HG02763 (cell line): Measurements from ENCODE around the gene LASP1.
"Not testable (repeated sequence)": the region's sequence is repeated elsewhere in the genome, so short reads cannot be mapped to it uniquely, and the experiment has no call there.

Experiments used
- ATAC-seq: cut with Tn5 transposase; IDR thresholded peaks from one replicate; pipeline ENCODE4 v1.9.1; 2021; ENCODE audit warnings: mild to moderate bottlenecking, moderate library complexity; ENCODE audit not compliant: unreplicated experiment

Gene LASP1

DNA sequence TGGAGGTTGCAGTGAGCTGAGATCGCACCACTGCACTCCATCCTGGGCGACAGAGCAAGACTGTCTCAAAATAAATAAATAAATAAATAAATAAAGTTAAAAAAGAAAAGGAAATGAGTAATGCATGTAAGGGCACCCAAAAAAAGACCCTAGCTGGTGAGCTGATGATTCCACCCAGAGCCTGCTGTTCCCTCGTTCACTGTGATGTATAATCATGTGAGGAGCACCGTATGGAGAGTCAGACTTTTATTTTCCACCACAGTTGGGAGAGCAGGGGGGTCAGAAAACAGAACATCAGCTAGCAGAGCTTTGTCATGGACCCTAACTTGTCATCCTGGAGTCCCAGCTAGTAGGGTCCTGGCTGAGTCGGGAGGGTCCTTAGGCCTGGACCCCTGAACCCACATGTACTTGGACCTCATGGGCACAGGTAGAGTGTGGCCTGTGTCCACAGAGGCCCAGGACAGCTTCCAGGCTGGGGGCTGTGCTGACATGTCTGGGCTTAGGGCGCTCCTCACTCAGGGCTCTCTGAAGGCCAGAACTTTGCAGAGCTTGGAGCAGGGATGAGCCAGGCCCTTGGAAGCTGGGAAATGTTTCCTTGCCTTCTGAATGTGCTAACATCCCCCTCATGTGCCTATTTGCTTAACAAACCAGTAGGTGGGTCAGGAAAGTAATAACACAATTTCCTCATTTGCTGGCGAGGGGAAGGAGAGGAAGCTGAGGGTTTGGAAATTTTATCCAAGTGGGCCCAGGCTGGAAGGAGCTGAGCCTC is 36.8 kb downstream of the LASP1 start:
- ATAC-seq = no peak

DNA sequence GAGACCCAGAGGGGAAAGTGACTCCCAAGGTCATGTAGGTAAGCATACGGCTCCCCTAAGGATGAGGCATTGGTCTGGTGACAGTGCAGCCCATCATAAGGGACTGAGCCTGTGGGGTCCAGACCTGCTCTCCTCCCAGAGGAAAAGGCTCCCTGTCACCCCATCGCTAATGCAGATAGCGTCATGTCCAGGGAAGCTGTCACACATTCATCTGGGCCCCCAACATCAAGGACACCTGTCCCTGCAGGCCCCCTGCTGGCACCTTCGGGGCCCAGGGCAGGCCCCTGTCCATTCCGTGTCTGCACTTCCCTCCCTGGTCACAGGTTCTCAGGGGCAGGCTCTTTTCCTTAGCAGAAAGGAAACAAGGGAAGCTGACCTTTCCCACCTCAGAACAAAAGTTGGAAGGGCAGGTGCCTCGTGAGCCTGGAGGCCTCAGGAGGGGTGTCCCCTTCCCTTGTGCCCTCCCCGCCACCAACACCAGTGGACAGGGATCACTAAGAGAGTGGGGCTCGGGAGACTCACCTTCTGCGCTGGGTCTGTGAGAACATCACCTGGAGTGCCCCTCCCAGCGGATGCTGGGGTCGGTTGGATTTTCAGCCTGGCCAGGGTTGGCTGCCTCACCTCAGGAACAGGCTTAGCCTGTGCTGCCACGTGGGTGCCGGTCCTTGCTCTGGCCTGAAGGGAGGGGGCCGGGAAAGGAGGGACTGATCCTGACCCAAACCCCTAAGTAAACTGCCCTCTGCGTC is 38.2 kb downstream of the LASP1 start:
- no peak for ATAC-seq

GRCh38 chr17:38908676-38909181 is 38.9 kb downstream of the LASP1 start:
- ATAC-seq = no peak

DNA sequence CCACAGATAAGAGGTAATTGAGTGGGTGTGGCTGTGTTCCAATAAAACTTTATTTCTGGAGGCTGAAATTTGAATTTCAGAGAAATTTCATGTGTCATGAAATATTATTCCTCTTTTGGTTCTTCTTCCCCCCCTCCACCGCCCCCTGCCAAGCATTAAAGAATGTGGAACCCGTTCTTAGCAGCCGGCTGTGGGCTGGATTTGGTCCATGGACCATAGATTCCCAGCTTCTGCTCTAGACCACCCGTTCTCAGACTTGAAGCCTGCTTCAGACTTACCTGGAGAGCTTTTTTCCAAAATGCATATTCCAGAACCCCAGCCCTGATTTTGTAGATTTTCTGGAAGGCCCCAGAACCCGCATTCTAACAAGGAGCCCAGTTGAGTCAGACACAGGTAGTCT is 40.5 kb downstream of the LASP1 start:
- no peak for ATAC-seq

- ATAC-seq = no peak
These were observed 41.3 kb downstream of the LASP1 start for GRCh38 chr17:38911081-38911730.

DNA sequence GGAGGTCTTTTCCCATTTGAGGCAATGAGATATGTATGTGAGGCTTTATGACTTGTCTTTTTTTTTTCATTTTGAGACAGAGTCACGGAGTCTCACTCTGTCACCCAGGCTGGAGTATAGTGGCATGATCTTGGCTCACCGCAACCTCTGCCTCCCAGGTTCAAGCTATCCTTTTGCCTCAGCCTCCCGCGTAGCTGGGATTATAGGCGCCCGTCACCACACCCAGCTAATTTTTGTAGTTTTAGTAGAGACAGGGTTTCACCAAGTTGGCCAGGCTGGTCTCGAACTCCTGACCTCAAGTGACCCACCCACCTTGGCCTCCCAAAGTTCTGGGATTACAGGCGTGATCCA is 41.8 kb downstream of the LASP1 start:
- not testable (repeated sequence) for ATAC-seq

- no peak for ATAC-seq
These were observed 42.5 kb downstream of the LASP1 start for GRCh38 chr17:38912221-38912813.

DNA sequence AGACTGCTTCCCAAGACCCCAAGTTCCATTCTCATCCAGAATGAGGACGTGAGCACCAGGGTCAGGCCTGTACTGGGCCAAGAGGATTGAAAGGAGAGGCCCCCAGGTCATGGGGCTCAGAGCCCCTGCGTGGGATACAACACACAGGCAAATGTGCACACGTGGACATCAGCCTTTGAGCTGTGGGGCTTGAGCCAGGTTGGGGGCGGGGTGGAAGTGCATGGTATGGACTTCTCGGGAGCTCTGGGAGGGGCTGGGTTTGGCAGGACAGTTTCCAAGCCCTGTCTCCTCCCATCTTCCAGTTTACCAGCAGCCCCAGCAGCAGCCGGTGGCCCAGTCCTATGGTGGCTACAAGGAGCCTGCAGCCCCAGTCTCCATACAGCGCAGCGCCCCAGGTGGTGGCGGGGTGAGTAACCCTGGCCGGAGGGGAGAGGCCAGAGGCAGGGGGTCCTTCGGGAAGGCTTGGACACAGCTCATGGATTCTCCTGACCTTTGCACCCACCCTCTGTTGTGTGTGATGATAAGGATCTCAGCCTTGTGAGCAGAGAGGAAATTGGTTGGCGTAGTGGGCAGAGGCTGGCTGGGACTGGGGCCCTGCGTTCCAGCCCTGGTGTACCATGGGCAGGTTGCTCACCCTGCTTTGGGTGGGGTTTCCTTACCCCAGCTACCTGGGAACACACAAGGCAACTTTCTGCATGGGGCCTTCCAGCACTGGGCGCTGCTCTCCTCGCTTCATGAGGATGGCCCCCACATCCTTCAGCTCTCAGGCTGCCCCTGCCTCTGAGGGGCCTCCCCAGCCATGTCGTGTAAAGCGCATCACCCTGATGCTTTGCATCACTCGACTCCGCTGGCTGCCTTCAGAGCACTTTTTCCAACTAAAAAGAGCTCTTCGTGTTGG is 45.1 kb downstream of the LASP1 start:
- no peak for ATAC-seq

- ATAC-seq = no peak
These were observed 45.8 kb downstream of the LASP1 start for GRCh38 chr17:38915639-38915995.

DNA sequence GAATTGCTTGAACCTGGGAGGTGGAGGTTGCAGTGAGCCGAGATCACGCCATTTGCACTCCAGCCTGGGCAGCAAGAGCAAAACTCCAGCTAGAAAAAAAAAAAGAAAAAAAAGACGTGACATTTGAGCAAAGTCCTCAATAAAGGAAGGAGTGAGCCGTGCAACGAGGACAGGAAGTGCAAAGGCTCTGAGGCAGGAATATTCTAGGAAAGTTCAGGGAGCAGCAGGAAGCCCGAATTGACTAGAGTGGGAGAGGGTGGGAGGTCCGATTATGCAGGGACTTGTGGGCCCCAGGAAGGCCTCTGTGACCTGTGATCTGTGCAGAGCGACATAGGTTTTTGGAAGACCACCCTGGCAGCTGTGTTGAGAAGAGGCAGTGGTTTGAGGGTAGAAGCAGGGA is 46.9 kb downstream of the LASP1 start:
- no peak for ATAC-seq

GRCh38 chr17:38917259-38917658 is 47.4 kb downstream of the LASP1 start:
- no peak for ATAC-seq

DNA sequence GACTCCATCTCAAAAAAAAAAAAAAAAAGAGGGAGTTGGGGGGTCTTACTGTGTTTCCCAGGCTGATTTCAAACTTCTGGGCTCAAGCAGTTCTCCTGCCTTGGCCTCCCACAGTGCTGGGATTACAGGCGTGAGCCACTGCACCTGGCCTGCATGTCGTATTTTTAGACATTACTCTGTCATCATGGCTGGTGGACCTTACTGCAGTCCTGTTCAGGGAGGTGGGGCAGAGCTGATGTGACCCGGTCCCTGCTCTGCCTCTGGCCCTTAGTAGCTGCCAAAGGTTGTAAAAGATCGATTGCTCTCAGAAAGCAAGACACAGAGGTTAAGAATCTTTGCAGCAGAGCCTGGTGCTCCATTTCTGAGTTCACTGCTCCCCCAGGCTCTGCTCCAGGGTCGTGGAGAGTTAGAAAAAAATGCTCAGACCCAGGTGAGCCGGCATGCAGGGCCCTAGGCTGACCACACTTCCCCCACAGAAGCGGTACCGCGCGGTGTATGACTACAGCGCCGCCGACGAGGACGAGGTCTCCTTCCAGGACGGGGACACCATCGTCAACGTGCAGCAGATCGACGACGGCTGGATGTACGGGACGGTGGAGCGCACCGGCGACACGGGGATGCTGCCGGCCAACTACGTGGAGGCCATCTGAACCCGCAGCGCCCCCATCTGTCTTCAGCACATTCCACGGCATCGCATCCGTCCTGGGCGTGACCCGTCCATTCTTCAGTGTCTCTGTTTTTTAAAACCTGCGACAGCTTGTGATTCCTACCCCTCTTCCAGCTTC is 48.5 kb downstream of the LASP1 start:
- ATAC-seq = no peak

GRCh38 chr17:38918916-38919315 is 49.1 kb downstream of the LASP1 start:
- ATAC-seq = no peak

- no peak for ATAC-seq
These were observed 49.6 kb downstream of the LASP1 start for GRCh38 chr17:38919316-38920078.

GRCh38 chr17:38920374-38921291 is 50.8 kb downstream of the LASP1 start:
- no peak for ATAC-seq

DNA sequence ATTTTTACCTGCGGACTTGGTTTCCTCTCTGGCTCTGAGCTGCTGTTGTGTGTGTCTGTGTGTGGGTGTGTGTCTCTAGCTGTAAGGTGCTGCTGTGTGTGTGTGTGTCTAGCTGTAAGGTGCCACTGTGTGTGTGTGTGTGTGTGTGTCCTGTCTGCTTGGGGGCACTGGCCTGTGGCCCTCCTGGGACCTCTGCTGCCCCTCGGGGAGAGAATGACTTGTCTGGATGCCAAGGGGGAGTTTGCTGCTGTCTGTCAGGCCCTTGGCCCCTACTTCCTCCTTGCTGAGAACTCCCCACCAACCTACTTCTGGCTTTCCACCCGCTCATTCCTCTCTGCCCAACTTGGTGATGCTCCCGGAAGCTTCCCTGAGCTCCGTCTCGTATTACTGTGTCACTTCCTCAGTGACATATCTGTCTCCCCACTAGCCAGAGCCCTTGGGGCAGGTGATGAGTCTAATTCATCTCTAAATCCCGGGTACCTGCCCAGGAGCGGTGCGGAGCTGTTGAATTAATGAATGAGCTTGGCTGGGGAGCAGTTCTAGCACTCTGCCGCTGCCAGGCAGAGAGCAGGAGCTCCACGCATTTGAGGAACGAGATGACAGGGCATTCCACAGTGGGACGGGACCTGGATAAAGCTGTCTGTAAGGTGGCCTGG is 52.0 kb downstream of the LASP1 start:
- ATAC-seq = no peak

DNA sequence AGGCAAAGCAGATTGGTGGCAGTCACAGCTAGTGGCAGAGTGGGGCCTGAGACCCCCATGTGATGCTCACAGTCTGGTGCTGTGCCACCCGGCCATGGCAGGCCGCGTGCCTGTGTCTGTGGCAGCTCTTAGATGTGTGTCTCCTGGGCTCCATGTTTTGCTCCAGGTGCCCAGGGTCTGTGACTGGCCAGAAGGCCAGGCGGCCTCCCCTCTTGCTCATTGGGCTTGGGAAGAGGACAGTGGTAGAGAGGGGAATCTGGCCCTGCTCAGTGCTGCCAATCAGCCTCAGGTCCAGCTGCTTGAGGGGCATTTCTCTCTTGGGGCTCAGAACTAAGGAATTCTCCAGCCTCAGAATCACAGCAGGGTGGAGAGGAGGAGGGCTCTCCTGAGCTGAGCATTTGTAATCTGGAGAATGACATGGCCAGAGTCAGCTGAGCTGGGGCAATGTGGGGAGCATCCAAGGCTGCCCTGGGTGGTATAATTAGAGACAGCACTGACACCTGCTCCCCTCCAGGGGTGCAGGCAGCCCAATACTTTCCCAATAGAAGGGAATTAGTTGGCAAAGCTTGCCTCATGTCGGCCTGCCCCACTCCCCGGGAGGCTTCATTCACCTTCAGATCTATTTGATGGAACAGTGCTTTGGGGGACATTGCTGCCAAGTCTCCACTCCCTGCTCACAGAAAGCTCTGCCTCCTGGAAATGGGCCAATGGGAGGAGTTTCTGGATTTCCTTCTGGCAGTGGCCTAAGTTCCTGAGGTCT is 52.9 kb downstream of the LASP1 start:
- ATAC-seq = no peak
